ENCODE measurements around the gene CDK11B. TPM values are rescaled to one million over a fixed set of nuclear protein-coding genes. Genes with fewer than 3 reads are reported as not detected.

Gene CDK11B
- total and polyA plus RNA-seq, 2 experiments from 2014 or later = 22.4 to 76.7 TPM

DNA sequence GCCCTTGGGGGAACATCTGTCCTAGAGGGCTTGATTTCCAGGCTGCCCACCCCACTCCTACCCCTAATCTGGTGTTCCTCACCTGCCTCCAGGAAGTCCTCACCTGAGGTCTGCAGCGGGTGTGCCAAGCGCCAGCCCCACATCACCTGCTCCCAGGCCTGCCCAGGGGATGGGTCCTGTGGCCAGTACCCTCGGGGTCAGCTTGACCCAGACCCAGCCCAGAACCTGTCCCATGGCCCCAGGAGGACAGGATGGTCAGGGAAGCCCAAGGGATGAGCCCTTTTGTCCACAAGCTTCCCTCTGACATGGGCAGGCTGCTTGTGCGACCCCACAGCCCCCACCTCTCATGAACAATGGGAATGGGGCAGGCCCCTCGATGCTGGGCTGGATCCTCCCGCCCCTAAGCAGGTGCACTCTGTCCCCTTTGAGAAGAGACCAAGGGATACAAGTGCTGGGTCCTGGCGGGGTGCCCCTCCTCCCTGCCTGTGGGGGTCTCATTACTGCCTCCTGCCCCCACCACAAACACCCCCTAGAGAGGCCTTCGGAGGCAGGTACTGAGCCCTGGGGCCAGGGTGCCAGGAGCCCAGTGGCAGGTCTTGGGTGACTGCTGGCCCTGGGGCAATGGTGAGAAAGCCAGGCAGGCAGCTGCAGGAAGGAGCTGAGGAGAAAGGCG, 40.3 kb downstream of the CDK11B start:
- Histone ChIP-seq H3K36me3 (ENCODE audit: insufficient read depth) (no peaks in the 10 kb centered on the region), H3K27ac (ENCODE audit: low read depth) (no peak overlapping the region), H2AFZ (no peak overlapping the region), H3K27me3 (ENCODE audit: insufficient read depth) (no peaks in the 10 kb centered on the region), H4K20me1 (replicated peaks; ENCODE audit: insufficient read depth) (peaks cover 11% of the 10 kb centered on the region), H3K4me1 (ENCODE audit: insufficient read depth) (peaks cover 6% of the 10 kb centered on the region; the same call in 1 of the 2 replicates), H3K4me2 (no peak overlapping the region), H3F3A (replicated peaks; ENCODE audit: low read depth) (peaks cover 4% of the 10 kb centered on the region; the same call in 1 of the 2 replicates), H3K4me3 (no peak overlapping the region), H3K79me2 (replicated peaks; ENCODE audit: insufficient read depth) (peaks cover 14% of the 10 kb centered on the region; the same call in 1 of the 2 replicates), H3K9me2 (ENCODE audit: insufficient read depth) (no peaks in the 10 kb centered on the region)
- no peak overlapping the region for H3K4me3 Mint-ChIP-seq
- no peak overlapping the region for H3K27ac Mint-ChIP-seq
- peaks cover 2% of the 10 kb centered on the region; the same call in 2 of the 3 replicates for H3K36me3 Mint-ChIP-seq (ENCODE audit: low read depth)
- no peaks in the 10 kb centered on the region; the same call in 2 of the 3 replicates for H3K9me3 Mint-ChIP-seq
- peaks cover 13% of the 10 kb centered on the region for H3K27me3 Mint-ChIP-seq (ENCODE audit: insufficient read depth, low read depth, poor library complexity)
- ATAC-seq (no peak), DNase-seq (ENCODE audit: low spot score) (no peak)
- H3K4me1 Mint-ChIP-seq = peaks cover 11% of the 10 kb centered on the region
- TF ChIP-seq, protein P1, sequence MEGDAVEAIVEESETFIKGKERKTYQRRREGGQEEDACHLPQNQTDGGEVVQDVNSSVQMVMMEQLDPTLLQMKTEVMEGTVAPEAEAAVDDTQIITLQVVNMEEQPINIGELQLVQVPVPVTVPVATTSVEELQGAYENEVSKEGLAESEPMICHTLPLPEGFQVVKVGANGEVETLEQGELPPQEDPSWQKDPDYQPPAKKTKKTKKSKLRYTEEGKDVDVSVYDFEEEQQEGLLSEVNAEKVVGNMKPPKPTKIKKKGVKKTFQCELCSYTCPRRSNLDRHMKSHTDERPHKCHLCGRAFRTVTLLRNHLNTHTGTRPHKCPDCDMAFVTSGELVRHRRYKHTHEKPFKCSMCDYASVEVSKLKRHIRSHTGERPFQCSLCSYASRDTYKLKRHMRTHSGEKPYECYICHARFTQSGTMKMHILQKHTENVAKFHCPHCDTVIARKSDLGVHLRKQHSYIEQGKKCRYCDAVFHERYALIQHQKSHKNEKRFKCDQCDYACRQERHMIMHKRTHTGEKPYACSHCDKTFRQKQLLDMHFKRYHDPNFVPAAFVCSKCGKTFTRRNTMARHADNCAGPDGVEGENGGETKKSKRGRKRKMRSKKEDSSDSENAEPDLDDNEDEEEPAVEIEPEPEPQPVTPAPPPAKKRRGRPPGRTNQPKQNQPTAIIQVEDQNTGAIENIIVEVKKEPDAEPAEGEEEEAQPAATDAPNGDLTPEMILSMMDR (conservative IDR thresholded peaks at IDR 0.05; ENCODE audit: low read depth in 2 of 2) = no peak
- TF ChIP-seq POLR2AphosphoS5 (IDR thresholded peaks at IDR 0.05; ENCODE audit: low read depth) = no peak
- TF ChIP-seq EZH2phosphoT487 (IDR thresholded peaks at IDR 0.05; ENCODE audit: unreplicated experiment) = no peak
- no peak for TF ChIP-seq ETS1 (IDR thresholded peaks at IDR 0.05)
- no peak for TF ChIP-seq REST (IDR thresholded peaks at IDR 0.05; ENCODE audit: unreplicated experiment)
- TF ChIP-seq ZNF331 (CRISPR knock-in tag; IDR thresholded peaks at IDR 0.05; ENCODE audit: low read depth) = no peak
- no peak for TF ChIP-seq CREB1 (CRISPR knock-in tag; IDR thresholded peaks at IDR 0.05; ENCODE audit: low read depth)
- no peak for TF ChIP-seq STAT1 (IDR thresholded peaks at IDR 0.05; ENCODE audit: unreplicated experiment)
- no peak for TF ChIP-seq JUNB (IDR thresholded peaks at IDR 0.05; ENCODE audit: unreplicated experiment)
- TF ChIP-seq ZNF462 (CRISPR knock-in tag; IDR thresholded peaks at IDR 0.05) = no peak
- no peak for TF ChIP-seq NANOG (IDR thresholded peaks at IDR 0.05; ENCODE audit: borderline replicate concordance)
- TF ChIP-seq EZH2 (IDR thresholded peaks at IDR 0.05; ENCODE audit: low read depth, unreplicated experiment) = no peak
- no peak for TF ChIP-seq ZNF114 (CRISPR knock-in tag; IDR thresholded peaks at IDR 0.05)
